ENCODE results near the gene C2orf78.
A peak's percentile ranks its signal among the peaks of the same experiment; 100 is the strongest.

Gene C2orf78

DNA sequence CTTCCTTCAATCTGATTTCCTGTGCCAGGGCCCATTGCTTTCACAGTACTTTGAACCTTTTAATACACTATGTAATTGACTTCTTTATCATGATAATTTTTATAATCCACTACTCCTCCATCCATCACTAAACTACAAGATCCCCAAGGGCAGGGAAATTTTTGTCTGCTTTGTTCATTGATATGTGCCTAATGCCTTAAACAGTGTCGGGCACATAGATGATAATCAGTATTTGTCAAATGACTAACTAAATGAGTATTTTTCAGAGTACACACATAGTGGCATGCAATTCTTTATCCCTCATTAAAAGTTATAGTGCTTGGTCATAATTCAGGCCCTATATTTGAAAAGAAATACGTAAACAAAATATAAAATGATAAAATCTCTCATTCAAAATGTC, 39.4 kb downstream of the C2orf78 start:
- H3K4me3 ChIP-seq (ENCODE audit: low read depth, low read length), result no peak overlapping the region
- TF ChIP-seq, protein P1, sequence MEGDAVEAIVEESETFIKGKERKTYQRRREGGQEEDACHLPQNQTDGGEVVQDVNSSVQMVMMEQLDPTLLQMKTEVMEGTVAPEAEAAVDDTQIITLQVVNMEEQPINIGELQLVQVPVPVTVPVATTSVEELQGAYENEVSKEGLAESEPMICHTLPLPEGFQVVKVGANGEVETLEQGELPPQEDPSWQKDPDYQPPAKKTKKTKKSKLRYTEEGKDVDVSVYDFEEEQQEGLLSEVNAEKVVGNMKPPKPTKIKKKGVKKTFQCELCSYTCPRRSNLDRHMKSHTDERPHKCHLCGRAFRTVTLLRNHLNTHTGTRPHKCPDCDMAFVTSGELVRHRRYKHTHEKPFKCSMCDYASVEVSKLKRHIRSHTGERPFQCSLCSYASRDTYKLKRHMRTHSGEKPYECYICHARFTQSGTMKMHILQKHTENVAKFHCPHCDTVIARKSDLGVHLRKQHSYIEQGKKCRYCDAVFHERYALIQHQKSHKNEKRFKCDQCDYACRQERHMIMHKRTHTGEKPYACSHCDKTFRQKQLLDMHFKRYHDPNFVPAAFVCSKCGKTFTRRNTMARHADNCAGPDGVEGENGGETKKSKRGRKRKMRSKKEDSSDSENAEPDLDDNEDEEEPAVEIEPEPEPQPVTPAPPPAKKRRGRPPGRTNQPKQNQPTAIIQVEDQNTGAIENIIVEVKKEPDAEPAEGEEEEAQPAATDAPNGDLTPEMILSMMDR (IDR thresholded peaks at IDR 0.05; ENCODE audit: low read depth, low read length), result no peak

DNA sequence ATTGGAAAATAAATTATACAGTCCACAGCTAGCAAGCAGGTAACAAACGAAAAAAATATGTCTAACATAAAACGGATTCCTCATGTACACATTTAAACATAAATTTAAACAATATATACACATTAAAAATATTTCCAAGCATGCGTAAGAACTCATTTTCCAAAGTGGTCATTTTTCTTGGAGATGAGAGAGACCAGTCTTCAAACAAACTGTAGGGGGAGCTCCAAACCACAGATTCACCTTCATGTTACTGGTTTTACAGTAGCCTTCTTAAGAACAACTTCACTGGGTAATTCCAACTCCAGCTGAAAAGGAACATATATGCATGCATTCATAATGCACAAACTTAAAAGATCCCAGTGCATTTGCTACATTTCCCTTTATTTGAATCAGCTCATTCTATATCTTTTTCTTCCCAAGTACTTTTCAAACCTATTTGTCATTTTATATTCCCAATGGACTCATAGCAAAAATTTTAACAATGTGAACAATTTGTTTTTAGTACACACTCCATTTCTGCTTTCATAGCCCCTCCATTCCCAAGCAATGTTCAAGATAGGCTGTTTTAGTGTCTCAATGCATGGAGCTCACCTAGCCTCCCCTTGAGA, 40.0 kb downstream of the C2orf78 start:
- TF ChIP-seq, protein P1 (IDR thresholded peaks at IDR 0.05; ENCODE audit: low read depth, low read length), result peak; percentile 57; the same call in 1 of the 2 replicates
- no peak overlapping the region for H3K4me3 ChIP-seq (ENCODE audit: low read depth, low read length)

DNA sequence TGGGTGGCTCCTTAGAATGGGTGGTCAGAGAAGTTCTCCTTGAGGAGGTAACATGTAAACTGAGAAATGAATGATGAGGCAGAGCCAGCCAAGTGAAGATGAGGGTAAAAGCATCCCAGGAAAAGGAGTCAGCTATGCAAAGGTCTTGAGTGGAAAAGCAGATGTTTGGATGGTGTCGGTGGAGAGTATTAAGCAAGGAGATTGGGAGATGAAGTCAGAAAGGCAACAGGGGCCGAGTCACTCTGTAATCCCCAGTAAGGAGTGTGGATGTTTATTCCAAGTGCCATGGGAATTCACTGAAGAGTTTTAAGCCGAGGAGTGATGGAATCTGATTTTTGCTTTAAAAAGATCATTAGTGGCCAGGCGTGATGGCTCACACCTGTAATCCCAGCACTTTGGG, 41.4 kb downstream of the C2orf78 start:
- TF ChIP-seq, protein P1 (IDR thresholded peaks at IDR 0.05; ENCODE audit: low read depth, low read length), result no peak
- H3K4me3 ChIP-seq (ENCODE audit: low read depth, low read length), result no peak overlapping the region

DNA sequence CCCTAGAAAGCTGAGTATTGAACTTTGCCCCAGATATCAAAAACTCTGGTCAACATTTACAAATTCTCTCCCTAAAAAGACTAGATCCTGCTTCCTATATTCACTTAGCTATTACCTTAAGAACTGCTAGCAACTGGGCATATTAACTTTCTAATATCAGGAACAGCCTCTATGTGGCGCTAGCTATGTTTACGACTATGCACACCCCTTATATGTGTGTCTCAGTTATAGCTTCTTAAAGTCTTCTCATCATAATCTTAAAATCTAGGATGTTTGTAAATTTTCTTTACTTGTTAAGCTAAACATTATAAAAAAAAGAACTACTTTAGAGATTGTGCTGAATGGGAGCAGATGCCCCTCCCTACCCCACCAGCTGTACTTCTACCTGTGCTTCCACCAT, 43.0 kb downstream of the C2orf78 start:
- H3K4me3 ChIP-seq (ENCODE audit: low read depth, low read length), result no peak overlapping the region
- TF ChIP-seq, protein P1 (IDR thresholded peaks at IDR 0.05; ENCODE audit: low read depth, low read length), result no peak

DNA sequence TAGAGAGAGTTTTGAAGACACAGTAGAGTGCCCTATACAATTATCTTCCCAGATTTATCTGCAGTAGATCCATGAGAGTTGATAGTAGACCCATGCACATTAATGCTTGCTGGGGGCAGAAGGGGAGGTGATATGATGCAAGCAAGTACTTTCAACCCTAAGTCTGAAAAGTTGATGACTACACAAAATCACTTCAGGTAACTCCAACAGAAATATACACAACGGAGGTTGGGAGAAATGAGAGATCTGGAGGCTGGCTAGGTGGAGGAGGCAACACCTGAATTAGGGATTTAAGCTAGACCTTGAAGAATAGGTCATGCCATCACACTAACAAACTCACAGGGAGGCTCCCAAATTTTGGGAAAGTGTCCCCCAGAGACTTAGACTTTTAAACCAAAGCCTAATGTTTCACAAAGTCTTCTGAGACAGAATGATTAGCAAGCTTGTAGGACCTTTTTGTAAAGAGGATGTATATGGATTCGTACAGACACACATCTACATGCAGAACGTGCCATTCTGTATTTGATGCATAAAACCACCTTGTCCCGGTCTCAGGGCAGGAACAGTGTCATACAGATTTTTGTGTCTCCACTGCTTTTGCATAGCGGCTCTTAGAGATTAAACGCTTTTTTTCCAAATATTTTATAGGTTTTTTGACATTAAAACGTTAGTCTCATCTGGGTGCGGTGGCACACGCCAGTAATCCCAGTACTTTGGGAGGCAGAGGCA, 43.8 kb downstream of the C2orf78 start:
- no peak overlapping the region; the same call in 1 of the 2 replicates for H3K4me3 ChIP-seq (ENCODE audit: low read depth, low read length)
- TF ChIP-seq, protein P1 (IDR thresholded peaks at IDR 0.05; ENCODE audit: low read depth, low read length), result no peak

DNA sequence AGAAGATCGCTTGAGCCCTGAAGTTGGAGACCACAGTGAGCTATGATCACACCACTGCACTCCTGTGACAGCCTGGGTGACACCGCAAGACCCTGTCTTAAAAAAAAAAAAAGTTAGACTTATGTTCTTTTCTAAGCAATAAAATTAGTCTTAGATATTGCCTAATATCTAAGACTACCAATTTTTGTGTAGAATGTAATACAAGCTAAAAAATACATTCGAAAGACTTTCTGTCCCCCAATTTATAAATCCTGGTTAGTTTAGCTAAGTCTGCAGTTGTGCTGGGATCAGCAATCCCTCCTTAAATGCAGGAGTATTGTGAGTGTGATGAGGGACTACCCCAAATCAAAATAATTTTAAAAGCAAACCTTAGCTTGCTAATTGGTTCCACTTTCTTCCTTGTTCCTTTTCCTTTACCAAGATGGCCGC, 44.4 kb downstream of the C2orf78 start:
- TF ChIP-seq, protein P1 (IDR thresholded peaks at IDR 0.05; ENCODE audit: low read depth, low read length), result no peak
- H3K4me3 ChIP-seq (ENCODE audit: low read depth, low read length), result peak overlapping the region; percentile 83

Measured in WI38 (cell line).